Stimulated activated naive CD4-positive, alpha-beta T cell (primary cell): ENCODE data around the gene SPATS2.
"Not testable (repeated sequence)": the region's sequence is repeated elsewhere in the genome, so short reads cannot be mapped to it uniquely, and the experiment has no call there.

Experiments
- DNase-seq, 6 experiments: peaks; one replicate each; lab custom pipeline; 2025; lab: John Stamatoyannopoulos, UW

SPATS2 gene

DNA sequence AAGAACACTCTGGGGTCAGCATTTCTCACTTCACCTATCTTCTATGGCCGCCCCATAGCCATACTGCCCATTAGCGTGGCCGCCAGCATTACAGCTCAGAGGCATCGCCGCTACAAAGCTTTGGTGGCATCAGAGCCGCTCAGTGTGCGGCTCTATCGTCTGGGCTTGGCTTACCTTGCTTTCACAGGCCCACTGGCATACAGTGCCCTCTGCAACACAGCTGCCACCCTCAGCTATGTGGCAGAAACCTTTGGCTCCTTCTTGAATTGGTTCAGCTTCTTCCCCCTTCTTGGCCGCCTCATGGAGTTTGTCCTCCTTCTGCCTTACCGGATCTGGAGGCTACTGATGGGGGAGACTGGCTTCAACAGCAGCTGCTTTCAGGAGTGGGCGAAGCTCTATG is 18.0 kb upstream of the SPATS2 start:
- no peak for DNase-seq

DNA sequence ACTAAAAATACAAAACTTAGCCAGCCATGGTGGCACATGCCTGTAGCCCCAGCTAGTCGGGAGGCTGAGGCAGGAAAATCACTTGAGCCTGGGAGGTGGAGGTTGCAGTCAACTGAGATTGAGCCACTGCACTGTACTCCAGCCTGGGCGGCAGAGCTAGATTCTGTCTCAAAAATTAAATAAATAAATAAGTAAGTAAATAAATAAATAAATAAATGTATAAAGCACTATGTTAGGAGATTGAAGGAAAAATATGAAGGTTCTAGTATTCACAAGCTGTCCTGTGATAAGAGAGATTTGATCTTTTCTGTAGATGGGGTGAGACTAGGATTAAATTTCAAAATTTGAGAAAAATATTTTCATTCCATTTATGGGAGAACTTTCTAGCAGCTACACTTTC is 14.9 kb upstream of the SPATS2 start:
- DNase-seq: no peak

DNA sequence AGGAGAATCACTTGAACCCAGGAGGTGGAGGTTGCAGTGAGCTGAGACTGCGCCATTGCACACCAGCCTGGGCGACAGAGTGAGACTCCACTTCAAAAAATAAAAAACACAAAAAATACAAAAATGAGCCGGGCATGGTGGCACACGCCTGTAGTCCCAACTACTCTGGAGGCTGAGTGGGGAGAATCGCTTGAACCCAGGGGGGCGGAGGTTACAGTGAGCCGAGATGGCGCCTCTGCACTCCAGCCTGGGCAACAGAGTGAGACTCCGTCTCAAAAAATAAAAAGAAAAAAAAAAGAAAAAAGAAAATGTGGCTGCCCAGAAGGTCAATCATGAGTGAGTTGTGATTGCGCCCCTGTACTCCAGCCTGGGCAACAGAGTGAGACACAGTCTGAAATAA is 11.3 kb upstream of the SPATS2 start:
- DNase-seq: no peak

DNA sequence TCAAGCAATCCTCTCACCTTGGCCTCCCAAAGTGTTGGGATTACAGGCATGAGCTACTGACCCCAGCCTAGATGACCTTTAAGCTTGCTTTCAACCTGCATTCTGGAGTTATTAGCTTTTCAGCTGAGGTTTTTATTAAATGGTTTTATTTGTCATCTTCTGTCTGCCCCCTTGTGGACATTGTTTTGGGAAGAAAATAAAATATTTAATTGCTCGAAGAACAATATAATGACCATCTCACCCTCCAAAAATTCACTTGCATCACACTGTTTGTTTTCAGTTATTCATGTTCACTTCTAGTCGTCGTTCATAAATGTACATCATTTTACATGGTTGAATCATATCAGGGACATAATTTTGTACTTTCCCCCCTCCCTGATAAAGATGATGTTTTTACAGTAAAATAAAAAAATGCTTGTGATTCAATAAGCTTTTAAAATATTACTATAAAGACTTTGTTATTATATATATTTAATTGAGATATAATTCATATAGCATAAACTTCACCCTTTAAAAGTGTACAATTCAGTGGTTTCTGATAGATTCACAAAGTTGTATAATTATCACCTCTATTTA is 10.1 kb upstream of the SPATS2 start:
- peak in 1 of 6 experiments; percentile 10 for DNase-seq

DNA sequence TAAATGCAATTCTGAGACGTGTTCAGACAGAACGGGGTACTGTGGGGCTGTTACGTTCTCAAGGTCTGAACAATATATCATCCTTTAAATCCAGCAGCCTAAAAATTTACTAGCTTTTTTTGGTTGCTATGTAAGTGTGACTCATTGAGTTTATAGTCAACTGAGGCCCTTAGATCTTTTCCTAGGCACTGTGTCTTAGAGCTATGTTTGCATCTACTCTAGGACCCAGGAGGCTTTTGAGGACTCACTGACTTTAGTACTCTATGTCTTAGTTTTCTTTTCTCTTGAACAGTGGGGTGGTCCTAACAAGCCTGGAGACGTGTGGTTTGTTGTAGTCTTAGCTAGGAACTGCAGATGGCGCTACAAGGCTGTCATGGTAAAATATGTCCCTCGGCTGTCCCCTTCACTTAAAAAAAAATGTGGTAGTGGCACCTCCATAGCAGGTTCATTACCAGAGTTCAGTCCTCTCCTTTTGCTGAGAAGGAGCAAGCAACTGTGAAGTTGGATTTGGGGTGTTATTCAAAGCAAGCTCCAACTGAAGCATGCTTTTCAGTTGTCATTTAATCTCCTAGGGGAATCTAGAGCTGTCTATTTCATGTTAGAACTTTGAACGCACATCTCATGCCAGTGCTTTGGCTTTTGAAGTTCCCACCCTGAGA is 8.7 kb upstream of the SPATS2 start:
- DNase-seq: peak in 5 of 6 experiments; percentile 33 to 73 (median 50)

DNA sequence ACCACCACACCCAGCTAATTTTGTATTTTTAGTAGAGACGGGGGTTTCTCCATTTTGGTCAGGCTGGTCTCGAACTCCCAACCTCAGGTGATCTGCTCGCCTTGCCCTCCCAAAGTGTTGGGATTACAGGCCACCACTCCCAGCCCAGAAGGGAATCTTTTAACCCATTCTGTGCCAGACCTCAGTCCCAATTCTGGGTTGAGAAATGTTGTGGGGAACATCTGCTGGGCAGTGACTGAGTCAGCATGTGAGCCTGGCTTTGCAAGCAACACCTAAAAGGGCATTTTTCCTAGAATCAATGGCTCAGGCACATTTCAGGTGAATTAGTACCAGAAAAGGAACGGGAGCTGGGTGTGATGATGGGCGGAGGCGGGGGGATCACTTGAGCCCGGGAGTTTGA is 7.6 kb upstream of the SPATS2 start:
- no peak for DNase-seq

DNA sequence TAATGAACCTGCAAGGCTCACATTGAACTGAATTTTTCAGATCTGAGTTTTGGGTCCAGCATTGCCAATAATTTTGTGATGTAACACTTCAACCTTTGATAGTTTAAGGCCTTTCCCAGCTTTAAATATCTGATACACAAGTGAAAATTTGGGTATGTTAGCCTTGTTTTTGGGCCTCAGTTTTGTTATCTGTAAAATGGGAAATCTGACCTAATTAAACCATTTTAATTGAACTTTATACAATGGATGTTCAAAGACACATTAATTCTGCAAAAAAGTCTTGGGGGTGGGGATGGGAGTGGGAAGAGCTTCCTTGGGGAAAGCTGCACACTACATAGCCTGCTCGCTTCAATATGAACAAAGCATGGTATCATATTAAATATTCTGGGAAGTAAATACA is 5.2 kb upstream of the SPATS2 start:
- no peak for DNase-seq

DNA sequence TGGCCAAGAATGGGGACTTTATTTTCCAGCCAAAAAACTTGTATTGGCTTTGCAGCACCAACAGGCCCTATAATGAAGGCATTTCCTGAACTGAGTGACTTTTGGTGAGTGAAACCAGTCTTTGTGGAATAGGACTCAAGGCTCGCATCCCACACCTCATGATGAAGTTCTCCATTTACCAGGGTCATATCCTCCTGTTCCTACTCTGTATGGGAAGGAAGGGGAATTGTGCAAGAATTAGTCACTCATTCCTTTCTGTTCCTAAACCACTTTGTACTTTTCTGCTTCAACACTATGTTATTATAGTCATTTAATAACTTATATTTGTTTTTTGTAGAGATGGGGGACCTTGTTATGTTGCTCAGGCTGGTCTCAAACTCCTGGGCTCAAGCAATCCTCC is 2.3 kb upstream of the SPATS2 start:
- DNase-seq: no peak

DNA sequence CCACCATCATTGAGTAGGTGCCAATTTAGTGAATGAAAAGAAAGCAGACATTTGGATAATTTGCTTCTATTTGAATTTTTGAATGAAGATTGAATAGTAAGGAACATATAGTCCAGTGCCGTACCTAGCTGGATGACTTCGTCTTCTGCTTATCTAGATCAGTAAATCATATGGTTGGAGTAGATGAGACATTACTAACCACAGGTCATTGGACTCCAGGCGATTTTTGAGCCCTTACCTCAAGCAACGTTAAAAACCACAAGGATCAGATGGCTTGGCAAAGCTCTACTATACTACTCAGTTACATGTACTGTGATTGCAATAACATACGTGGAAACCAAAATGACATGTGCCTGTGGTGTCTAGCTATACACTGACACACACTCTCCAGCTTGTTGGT is 1.7 kb upstream of the SPATS2 start:
- DNase-seq: no peak

DNA sequence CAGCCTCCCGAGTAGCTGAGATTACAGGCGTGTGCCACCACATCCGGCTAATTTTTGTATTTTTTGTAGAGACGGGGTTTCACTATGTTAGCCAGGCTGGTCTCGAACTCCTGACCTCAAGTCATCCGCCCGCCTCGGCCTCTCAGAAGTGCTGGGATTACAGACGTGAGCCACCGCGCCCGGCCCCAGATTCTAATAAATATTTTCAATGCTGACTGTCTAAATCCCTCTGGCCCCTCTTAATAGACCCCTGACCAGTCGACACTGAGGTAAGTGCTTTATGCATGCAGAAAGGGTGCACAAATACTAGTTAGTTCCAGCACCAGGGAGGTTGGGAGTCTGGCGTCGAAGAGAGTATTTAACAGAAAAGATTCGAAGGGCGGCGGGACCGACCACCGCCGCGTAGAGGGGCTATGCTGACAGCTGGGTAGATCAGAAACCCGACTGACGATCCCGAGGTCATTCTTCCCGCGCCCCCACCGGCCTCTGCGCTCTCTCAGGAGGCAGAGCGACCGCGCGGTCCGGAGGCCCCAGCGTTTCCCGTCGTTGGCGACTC is 1.1 kb upstream of the SPATS2 start:
- no peak for DNase-seq

DNA sequence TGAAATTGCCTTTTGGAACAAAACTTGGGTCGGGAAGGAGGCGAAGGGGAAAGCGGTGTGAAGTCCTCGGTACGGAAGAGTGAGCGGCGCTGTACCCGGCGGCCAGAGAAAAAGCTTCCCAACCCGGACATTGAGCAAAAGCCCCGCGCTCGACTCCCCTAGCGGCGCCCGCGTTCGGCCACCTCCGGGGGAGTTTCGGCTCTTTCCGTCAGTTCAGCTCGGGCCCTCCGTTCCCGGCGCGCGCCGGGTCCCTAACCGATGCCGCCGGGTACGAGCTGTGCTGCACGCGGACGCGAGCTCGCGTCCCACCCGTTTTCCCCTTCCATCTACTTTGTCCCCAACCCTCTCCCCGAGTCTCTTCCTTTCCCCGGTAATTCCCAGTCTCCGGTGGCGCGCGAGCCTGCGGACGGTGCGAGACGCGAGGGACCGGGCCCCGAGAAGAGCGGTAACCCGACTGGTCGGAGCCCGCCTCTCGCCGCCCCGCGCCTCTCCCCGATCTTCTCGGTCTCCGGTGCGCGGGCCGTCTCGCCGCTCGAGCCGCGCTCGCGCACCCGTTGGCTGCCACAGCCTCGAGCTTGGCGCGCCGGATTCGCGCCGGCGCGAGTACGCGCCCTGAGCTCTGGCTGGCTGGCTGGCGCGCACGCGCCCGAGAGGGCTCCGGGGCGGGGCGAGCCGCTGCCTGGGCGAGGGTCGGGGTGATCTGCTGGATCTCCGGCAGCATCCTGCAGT is 446 bp upstream of the SPATS2 start:
- DNase-seq: peak; percentile 69 to 85 (median 82)

DNA sequence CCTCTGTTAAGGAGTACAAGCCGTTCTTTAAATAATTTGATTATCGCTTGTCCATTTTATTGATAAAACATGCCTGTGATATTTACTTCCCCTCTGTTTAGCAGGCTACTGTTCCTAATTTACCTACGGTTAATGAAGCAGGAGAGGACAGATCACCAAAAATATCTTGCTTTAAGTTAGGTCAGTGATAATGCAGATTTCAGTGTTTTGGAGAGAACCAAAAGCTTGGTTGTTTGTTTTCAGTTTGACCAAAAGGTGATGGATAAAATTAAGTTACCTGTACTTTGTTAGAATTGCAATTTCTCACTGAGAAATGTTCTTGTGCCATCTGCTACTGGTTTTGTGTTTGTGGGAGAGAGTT is 958 bp downstream of the SPATS2 start:
- DNase-seq: no peak

DNA sequence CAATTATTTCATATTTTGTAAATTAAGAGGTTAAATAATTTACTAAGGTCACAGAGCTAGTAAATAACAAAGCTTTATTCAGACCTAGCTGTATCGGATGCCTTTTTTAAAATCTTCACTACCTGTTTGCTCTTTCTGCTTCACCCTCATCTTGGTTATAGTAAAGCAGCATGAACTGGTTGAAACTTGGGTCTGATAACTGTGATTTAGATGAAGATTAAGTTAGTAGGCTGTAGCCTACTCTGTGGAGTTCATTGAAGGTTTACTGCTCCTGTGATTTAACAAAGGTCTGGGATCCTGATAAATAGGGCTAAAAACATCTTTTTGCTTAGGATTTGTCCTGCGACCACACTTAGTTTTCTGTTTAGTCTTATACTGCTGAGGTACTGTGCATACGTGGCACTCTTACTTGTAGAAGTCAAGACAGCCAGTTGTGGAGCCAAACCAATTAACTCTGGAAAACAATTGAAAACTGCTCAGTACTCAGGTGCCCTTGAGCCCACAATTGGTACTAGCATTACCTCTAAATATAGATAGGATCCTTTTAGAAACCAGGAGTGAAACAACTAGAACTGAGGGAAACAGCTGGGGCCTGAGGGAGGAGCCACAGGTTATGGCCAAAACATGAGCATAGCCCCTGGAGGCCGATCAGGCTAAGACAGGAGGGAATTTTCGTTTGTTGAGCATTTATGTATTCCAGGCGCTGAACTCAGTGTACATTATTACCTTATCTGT is 2.3 kb downstream of the SPATS2 start:
- peak in 2 of 6 experiments; percentile 3 to 21 for DNase-seq

DNA sequence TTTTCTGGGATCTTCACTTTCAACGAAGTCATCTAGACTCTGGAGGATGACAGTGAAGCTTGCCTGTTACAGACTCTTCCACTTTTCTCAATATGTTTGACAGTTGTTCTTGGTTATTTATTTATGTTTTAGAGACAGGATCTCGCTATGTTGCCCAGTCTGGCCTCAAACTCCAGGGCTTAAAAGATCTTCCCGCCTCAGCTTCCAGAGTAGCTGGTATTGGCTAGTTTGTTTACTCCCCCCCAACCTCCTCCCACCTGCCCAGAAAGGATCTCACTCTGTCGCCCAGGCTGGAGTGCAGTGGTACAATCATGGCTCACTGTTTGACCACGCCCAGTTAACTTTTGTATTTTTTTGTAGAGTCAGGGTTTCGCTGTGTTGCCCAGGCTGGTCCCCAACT is 3.3 kb downstream of the SPATS2 start:
- no peak for DNase-seq

DNA sequence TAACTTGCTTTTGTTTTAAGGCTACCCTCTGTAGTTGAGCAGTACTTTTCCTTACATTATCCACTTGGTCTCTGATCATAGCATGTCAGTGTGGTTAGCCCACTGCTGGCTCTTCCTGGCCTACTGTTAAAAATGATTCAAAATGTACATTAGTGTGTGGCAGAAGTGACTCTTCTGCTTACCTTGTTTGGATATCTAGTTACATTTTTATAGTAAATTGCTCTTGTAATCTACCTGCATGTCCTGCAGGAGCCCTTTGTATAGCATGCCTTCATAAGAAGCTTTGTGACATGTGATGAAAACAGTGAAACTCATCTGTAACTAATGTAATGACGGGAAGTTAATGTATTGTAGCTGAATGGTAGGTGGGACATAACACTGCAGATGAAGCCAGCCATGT is 8.1 kb downstream of the SPATS2 start:
- no peak for DNase-seq

DNA sequence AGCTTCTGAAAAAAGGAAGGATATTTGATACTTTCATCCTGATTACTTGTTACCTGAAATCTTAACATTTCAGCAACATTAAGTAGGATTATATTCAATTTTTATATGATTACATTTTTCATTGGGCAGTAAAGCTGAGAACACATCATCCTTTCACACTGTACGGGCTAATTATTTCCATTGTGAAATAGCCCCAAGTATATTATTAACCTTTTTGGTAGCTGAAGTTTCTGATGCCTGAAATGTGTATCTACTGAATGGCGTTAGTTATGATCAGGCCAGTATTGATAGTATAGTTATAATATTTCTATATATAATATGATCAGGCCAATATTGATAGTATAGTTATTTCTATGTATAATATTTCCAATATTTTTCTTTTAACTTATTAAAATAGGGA is 10.1 kb downstream of the SPATS2 start:
- DNase-seq: no peak

DNA sequence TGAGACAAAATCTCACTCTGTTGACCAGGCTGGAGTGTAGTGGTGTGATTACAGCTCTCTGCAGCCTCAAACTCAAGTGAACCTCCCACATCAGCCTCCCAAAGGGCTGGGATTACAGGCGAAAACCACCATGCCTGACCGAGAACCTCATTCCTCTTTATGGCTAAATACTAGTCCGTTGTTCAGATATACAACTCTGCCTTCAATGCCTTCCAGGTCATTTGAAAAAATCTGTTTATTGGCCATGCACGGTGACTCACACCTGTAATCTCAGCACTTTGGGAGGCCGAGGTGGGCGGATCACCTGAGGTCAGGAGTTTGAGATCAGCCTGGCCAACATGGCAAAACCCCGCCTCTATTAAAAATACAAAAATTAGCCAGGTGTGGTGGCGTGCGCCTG is 12.9 kb downstream of the SPATS2 start:
- DNase-seq: not testable (repeated sequence)

DNA sequence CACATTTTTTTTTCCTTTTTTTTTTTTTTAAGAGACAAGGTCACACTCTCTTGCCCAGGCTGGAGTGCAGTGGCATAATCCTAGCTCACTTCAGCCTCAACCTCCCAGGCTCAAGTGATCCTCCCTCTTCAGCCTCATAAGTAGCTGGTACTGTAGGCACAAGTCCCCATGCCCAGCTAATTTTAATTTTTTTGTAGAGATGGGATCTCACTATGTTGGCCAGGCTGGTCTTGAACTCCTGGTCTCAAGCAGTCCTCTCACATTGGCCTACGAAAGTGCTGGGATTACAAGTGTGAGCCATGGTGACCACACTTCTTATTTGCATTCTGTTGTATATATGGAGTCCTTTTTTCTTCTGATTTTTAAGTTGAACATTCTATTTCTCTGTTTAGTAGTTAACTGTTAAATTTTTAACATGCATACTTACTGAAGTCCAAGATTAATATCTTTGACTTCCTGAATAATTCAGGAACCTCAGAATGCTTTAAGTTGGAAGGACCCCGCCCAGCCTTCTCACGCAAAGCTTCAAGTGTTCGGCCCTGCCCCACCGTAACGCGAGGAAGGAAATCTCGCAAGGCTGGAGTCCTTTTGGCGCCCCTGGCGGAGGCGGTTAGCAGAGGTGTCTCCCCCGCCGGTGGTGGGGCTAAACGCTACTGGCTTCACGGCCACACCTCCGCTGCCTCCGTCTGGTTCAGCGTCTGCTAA is 21.6 kb downstream of the SPATS2 start:
- DNase-seq: peak; percentile 2 to 55 (median 44)

DNA sequence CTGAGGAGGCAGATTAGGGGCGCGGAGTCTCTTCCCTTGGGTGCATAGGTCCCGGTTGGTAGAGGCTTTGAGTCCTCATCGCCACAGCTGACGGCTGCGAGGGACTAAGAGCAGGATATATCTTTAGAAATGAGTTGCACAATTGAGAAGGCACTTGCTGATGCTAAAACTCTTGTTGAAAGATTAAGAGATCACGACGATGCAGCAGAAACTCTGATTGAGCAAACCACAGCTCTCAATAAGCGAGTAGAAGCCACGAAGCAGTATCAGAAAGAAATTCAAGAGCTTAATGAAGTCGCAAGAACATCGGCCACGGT is 22.1 kb downstream of the SPATS2 start:
- no peak for DNase-seq

DNA sequence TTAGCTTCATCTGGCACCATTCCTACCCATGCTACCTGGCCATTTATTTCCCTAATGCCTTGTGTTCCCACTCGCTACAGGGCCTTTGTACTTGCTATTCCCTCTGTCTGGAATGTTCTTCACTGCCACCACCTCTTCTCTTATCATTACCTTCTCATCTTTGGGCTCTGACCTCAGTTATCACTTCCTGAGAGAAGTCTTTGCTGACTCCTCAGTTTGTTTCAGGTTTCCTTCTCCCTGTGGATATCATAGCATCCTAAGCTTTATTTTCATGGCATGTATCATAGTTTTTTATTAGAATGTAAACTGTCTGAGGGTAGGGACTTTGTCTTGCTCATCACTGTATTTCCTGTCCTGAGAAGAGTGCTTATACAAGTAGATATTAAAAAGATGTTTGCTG is 29.7 kb downstream of the SPATS2 start:
- no peak for DNase-seq

DNA sequence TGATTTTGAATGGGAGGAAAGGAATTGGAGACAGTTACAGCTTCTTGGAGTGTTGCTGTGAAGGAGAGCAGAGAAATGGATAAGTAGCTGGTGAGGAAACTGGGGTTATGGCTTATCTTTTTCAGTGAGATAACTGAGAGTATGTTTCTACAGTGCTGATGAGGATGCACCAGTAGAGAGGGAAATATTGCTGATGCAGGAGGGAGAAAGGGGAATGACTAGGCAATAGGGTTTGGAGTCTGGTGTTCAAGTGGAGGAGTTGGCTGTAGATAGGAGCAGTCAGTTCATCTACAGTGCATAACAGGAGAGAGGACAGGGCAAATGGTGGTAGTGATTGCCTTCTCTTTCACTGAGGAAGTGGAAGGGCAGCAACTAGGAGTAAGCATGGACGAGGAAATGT is 33.0 kb downstream of the SPATS2 start:
- no peak for DNase-seq

DNA sequence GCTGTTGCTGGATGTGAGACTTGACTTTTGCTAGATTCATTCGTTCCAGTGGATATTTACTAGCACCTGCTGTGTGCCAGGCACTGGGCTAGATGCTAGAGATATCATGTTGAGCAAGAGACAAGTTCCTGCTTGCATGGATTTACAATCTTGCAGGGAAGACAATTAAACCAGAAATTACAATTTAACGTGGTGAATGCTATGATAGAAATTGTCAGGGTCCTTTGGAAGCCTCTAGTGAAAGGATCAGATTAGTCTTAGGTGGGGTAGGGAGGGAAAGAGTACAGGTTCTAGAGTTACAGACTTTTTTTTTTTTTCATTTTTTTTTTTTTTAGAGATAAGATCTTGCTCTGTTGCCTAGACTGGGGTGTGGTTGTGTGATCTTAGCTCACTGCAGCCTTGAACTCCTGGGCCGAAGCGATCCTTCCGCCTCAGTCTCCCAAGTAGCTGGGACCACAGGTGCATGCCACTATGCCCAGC is 36.7 kb downstream of the SPATS2 start:
- peak in 2 of 6 experiments; percentile 5 to 23 for DNase-seq
